Caco-2 (cell line): Measurements from ENCODE around the gene GBP4. TPM values are rescaled to one million over a fixed set of nuclear protein-coding genes. Genes with fewer than 3 reads are reported as not detected.

ENCODE experiments used
- BruUV-seq: library from RNA; stranded (reverse); fragments of 400-500 nt; replicated peaks from 2 replicates; lab custom pipeline; 2021; lab: Mats Ljungman, UMichigan
- CTCF ChIA-PET: fragments of 300-600 bp; sonication (Branson Sonifier 250); formaldehyde crosslinking; loops from one replicate; lab custom pipeline; 2022; ENCODE audit warnings: antibody characterized with exemption; lab: Charles Lee
- POLR2A ChIA-PET: fragments of 300-600 bp; sonication (Branson Sonifier 250); formaldehyde crosslinking; loops from one replicate; lab custom pipeline; 2022; ENCODE audit warnings: antibody characterized with exemption; lab: Charles Lee
- DNase-seq, 2 experiments: peaks; one replicate each; pipeline versions ENCODE4 v3.0.0 to v3.0.0-alpha.2; 2020 to 2022
- H3K27me3 ChIP-seq: replicated peaks from 2 replicates; pipeline ENCODE4 v1.6.0; 2011; ENCODE audit warnings: low read length; ENCODE audit not compliant: control insufficient read depth, insufficient read depth
- H3K36me3 ChIP-seq: 2 replicates; pipeline ENCODE4 v1.5.1; 2011; ENCODE audit warnings: low read length; ENCODE audit not compliant: control insufficient read depth, insufficient read depth
- H3K4me1 ChIP-seq: fragments of 250-450 bp; sonication (Bioruptor Pico); 2 replicates; pipeline ENCODE4 v1.5.1; 2020; ENCODE audit warnings: mild to moderate bottlenecking
- H3K4me3 ChIP-seq: 2 replicates; pipeline ENCODE4 v1.5.1; 2011; ENCODE audit warnings: low read depth, mild to moderate bottlenecking, control low read depth, low read length
- H3K9me3 ChIP-seq: fragments of 250-450 bp; sonication (Bioruptor Pico); 2 replicates; pipeline ENCODE4 v1.5.1; 2020; ENCODE audit warnings: mild to moderate bottlenecking, moderate library complexity
- H3K27ac Mint-ChIP-seq: one replicate; pipeline ENCODE4 v1.8.0; 2022; ENCODE audit warnings: mixed read lengths; ENCODE audit not compliant: unreplicated experiment
- H3K27me3 Mint-ChIP-seq: one replicate; pipeline ENCODE4 v1.8.0; 2022; ENCODE audit warnings: mixed read lengths; ENCODE audit not compliant: insufficient read depth, unreplicated experiment
- H3K36me3 Mint-ChIP-seq: one replicate; pipeline ENCODE4 v1.8.0; 2022; ENCODE audit warnings: mild to moderate bottlenecking, mixed read lengths; ENCODE audit not compliant: insufficient read depth, unreplicated experiment
- H3K4me1 Mint-ChIP-seq: one replicate; pipeline ENCODE4 v1.8.0; 2022; ENCODE audit warnings: low read depth, mixed read lengths; ENCODE audit not compliant: unreplicated experiment
- H3K4me3 Mint-ChIP-seq: one replicate; pipeline ENCODE4 v1.8.0; 2022; ENCODE audit warnings: mild to moderate bottlenecking, moderate library complexity, mixed read lengths; ENCODE audit not compliant: unreplicated experiment
- H3K9me3 Mint-ChIP-seq: one replicate; pipeline ENCODE4 v1.8.0; 2022; ENCODE audit warnings: mixed read lengths; ENCODE audit not compliant: unreplicated experiment
- CTCF ChIP-seq, 2 experiments: fragments of 200-600 bp in 1 of 2; IDR thresholded peaks; 1 replicate in 1 of 2; 2 replicates in 1 of 2; pipeline versions ENCODE4 v1.5.1 to v1.8.0; 2011 to 2022; ENCODE audit warnings: antibody characterized with exemption in 1 of 2, control low read depth in 1 of 2, inconsistent platforms in 1 of 2, low read depth in 1 of 2, low read length in 1 of 2, mild to moderate bottlenecking in 1 of 2, moderate library complexity in 1 of 2; ENCODE audit not compliant: insufficient read depth in 1 of 2, severe bottlenecking in 1 of 2, unreplicated experiment in 1 of 2
- intact Hi-C: fragments of 100-400 bp; cut with micrococcal nuclease; formaldehyde crosslinking; loops from one replicate; pipeline ENCODE4 v1.10.0; 2022; ENCODE audit not compliant: unreplicated experiment
- total RNA-seq: library from RNA; stranded (reverse); gene quantifications from 2 replicates; pipeline ENCODE4 v1.2.3, GENCODE V29; 2022

GBP4 gene
- total RNA-seq, 1 experiment from 2014 or later, result not detected

DNA sequence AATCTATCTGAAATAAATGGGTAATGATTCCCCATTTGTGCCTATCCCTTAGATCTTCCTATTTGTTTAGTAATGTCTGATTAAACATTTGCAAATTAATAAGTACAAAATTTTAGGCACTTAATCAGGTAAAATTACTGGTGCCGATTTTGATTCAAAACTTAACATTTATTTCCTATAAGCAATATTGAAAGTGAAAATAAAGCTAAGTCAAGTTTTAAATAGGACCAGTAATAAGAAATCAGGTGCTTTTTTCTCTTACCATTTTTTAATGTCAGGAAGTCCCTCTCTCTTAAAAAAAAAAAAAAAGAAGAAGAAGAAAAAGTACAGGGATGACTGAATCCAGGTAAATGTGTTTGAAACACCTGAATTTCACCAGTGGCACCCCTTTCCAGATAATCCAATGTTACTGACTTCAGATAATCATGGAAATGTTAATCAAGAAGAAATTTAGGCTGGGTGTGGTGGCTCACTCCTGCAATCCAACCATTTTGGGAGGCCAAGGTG, 836 bp upstream of the GBP4 start:
- H3K4me1 ChIP-seq, result no peaks in the 10 kb centered on the region
- H3K27me3 Mint-ChIP-seq, result peaks cover 3% of the 10 kb centered on the region
- no peaks in the 10 kb centered on the region for H3K36me3 ChIP-seq
- ChIA-PET CTCF (no interaction called here), POLR2A (no interaction called here)
- H3K36me3 Mint-ChIP-seq, result no peaks in the 10 kb centered on the region
- no peak overlapping the region for H3K4me3 Mint-ChIP-seq
- BruUV-seq, result no TSS peak
- no peaks in the 10 kb centered on the region for H3K9me3 Mint-ChIP-seq
- no peaks in the 10 kb centered on the region for H3K4me1 Mint-ChIP-seq
- H3K27ac Mint-ChIP-seq, result no peak overlapping the region
- no peak for DNase-seq
- H3K9me3 ChIP-seq, result no peaks in the 10 kb centered on the region
- intact Hi-C loops, result no loop called here
- TF ChIP-seq CTCF (IDR thresholded peaks at IDR 0.05; ENCODE audit: insufficient read depth in 1 of 2, low read depth in 1 of 2, low read length in 1 of 2, severe bottlenecking in 1 of 2, unreplicated experiment in 1 of 2), result no peak
- H3K27me3 ChIP-seq, result no peaks in the 10 kb centered on the region
- H3K4me3 ChIP-seq, result no peak overlapping the region

DNA sequence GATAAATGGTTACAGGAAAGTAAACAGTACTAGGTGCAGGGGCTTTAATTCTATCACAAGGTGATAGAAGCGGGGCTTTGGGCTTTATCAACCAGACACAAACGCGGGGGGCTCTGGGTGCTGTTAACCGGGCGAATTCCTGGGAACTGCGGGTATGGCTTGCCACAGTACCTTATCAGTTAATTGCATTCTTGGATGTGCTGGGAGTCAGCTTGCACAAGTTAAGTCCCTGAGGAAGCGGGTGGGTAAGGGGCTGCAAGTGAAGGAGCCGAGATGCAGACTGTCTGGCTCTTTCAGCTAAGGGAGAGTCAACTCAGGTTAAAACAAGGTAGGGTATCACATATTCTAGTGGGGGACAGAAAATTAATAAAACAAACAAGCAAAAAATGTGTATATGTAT, 661 bp downstream of the GBP4 start:
- no peaks in the 10 kb centered on the region for H3K9me3 Mint-ChIP-seq
- POLR2A ChIA-PET, result no interaction called here
- Histone ChIP-seq H3K4me3 (no peak overlapping the region), H3K4me1 (no peaks in the 10 kb centered on the region), H3K36me3 (no peaks in the 10 kb centered on the region), H3K9me3 (no peaks in the 10 kb centered on the region), H3K27me3 (no peaks in the 10 kb centered on the region)
- H3K27ac Mint-ChIP-seq, result no peak overlapping the region
- H3K36me3 Mint-ChIP-seq, result no peaks in the 10 kb centered on the region
- intact Hi-C loops, result no loop called here
- CTCF ChIA-PET, result no interaction called here
- DNase-seq, result no peak
- BruUV-seq, result no TSS peak
- peaks cover 3% of the 10 kb centered on the region for H3K27me3 Mint-ChIP-seq
- TF ChIP-seq CTCF (IDR thresholded peaks at IDR 0.05; ENCODE audit: insufficient read depth in 1 of 2, low read depth in 1 of 2, low read length in 1 of 2, severe bottlenecking in 1 of 2, unreplicated experiment in 1 of 2), result no peak
- no peaks in the 10 kb centered on the region for H3K4me1 Mint-ChIP-seq
- H3K4me3 Mint-ChIP-seq, result no peak overlapping the region

GRCh38 chr1:89195476-89195875, 3.3 kb downstream of the GBP4 start:
- Mint-ChIP-seq H3K36me3 (no peaks in the 10 kb centered on the region), H3K27me3 (peaks cover 3% of the 10 kb centered on the region), H3K27ac (no peak overlapping the region), H3K4me3 (no peak overlapping the region), H3K9me3 (no peaks in the 10 kb centered on the region), H3K4me1 (no peaks in the 10 kb centered on the region)
- Histone ChIP-seq H3K27me3 (no peaks in the 10 kb centered on the region), H3K9me3 (no peaks in the 10 kb centered on the region), H3K4me1 (no peaks in the 10 kb centered on the region), H3K4me3 (no peak overlapping the region), H3K36me3 (no peaks in the 10 kb centered on the region)
- DNase-seq, result no peak
- ChIA-PET POLR2A (no interaction called here), CTCF (interaction anchor here (0.6 kb wide), 1 partner anchor 569 kb away, joined by 4 read pairs; no protein-coding TSS in a partner anchor)
- BruUV-seq, result no TSS peak
- TF ChIP-seq CTCF (IDR thresholded peaks at IDR 0.05; ENCODE audit: insufficient read depth in 1 of 2, low read depth in 1 of 2, low read length in 1 of 2, severe bottlenecking in 1 of 2, unreplicated experiment in 1 of 2), result no peak
- intact Hi-C loops, result no loop called here
